Mucosa of descending colon (tissue), 3 donors: ENCODE results near the gene ZBTB21. TPM values are rescaled to one million over a fixed set of nuclear protein-coding genes. Genes with fewer than 3 reads are reported as not detected.
"Not testable (repeated sequence)": the region's sequence is repeated elsewhere in the genome, so short reads cannot be mapped to it uniquely, and the experiment has no call there.

Source experiments
- ATAC-seq: fragments of 200-7000 bp; cut with Tn5 transposase; one replicate; pipeline ENCODE4 v1.9.1; 2020; ENCODE audit warnings: mild to moderate bottlenecking, moderate library complexity
- DNase-seq, 3 donors: peaks; one replicate each; pipeline ENCODE4 v3.0.0-alpha.2; 2020
- H3K36me3 ChIP-seq: fragments of 200-600 bp; one replicate; pipeline ENCODE4 v1.8.0; 2021; ENCODE audit warnings: low read depth, mild to moderate bottlenecking
- H3K4me1 ChIP-seq: fragments of 200-600 bp; one replicate; pipeline ENCODE4 v1.8.0; 2021; ENCODE audit warnings: low read depth, mild to moderate bottlenecking
- H3K4me3 ChIP-seq: fragments of 200-600 bp; one replicate; pipeline ENCODE4 v1.8.0; 2021; ENCODE audit warnings: mild to moderate bottlenecking
- H3K9me3 ChIP-seq: fragments of 200-600 bp; one replicate; pipeline ENCODE4 v1.8.0; 2021; ENCODE audit warnings: mild to moderate bottlenecking
- intact Hi-C, 2 donors: fragments of 100-400 bp; cut with DNase I in 1 of 2; cut with micrococcal nuclease in 1 of 2; formaldehyde crosslinking; loops; one replicate each; pipeline versions ENCODE4 v1.11.0 to v1.11.1; 2022; cut with DNase I, micrococcal nuclease
- total RNA-seq, 3 donors: library from RNA; stranded (reverse); fragmentation: NEBNext Ultra II Directional in 2 of 3; extraction: Animal tissue kit (Norgen Biotek cat#: 25700) in 2 of 3; gene quantifications; one replicate each; pipeline versions ENCODE4 v1.2.1 to v1.2.4, GENCODE V29; 2021 to 2023
- TF ChIP-seq, protein P1 (sequence below): fragments of 200-600 bp; IDR thresholded peaks from one replicate; pipeline ENCODE4 v1.8.0; 2022; ENCODE audit warnings: antibody characterized with exemption, mild to moderate bottlenecking
- donor health status: DM: no; HTN: no; CAD: no; lungs with moderate emphysema.
- donor health status: DM: no; HTN: no; CAD: no.
- donor health status: DM: no; HTN: yes; CAD: no.

Gene ZBTB21
- total RNA-seq, 3 donors from 2014 or later, result 11.8 to 18.9 (median 14.6) TPM

DNA sequence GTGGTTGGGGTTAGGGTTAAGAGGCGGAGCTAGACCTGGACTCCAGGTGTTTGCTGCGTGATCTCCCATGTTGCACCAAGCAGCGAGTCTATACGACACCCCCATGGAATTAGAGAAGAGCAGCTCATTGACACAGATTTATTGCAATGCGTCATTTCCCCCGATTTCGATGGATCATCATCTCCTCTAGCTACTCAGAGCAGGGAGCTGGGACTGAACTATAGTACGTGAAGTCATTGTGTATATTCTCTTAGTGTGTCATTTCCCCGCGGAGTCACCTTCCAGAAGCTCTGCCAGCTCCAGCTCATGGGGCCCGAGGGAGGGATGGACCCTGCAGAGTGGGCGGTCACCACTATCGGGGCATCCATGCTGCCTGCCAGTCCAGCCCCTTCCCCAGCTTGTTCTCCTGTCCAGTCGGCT, 48.9 kb downstream of the ZBTB21 start:
- DNase-seq (no peak), ATAC-seq (no peak)
- intact Hi-C loops, result no loop called here
- Histone ChIP-seq H3K4me1 (no peaks in the 10 kb centered on the region), H3K4me3 (no peak overlapping the region), H3K36me3 (no peaks in the 10 kb centered on the region), H3K9me3 (no peaks in the 10 kb centered on the region)
- TF ChIP-seq, protein P1, sequence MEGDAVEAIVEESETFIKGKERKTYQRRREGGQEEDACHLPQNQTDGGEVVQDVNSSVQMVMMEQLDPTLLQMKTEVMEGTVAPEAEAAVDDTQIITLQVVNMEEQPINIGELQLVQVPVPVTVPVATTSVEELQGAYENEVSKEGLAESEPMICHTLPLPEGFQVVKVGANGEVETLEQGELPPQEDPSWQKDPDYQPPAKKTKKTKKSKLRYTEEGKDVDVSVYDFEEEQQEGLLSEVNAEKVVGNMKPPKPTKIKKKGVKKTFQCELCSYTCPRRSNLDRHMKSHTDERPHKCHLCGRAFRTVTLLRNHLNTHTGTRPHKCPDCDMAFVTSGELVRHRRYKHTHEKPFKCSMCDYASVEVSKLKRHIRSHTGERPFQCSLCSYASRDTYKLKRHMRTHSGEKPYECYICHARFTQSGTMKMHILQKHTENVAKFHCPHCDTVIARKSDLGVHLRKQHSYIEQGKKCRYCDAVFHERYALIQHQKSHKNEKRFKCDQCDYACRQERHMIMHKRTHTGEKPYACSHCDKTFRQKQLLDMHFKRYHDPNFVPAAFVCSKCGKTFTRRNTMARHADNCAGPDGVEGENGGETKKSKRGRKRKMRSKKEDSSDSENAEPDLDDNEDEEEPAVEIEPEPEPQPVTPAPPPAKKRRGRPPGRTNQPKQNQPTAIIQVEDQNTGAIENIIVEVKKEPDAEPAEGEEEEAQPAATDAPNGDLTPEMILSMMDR, result no peak

- TF ChIP-seq, protein P1, result no peak
- Histone ChIP-seq H3K4me3 (no peak overlapping the region), H3K36me3 (no peaks in the 10 kb centered on the region), H3K9me3 (no peaks in the 10 kb centered on the region), H3K4me1 (no peaks in the 10 kb centered on the region)
- no peak for ATAC-seq
- no peak for DNase-seq
- intact Hi-C loops, result no loop called here
These were observed 49.8 kb downstream of the ZBTB21 start for GRCh38 chr21:41960386-41960785.

GRCh38 chr21:41959697-41960096, 50.5 kb downstream of the ZBTB21 start:
- intact Hi-C loops, DNase-seq, H3K4me1 ChIP-seq, ATAC-seq, H3K4me3 ChIP-seq, H3K36me3 ChIP-seq, H3K9me3 ChIP-seq: not testable (repeated sequence)

- DNase-seq (no peak), ATAC-seq (no peak)
- Histone ChIP-seq H3K4me1 (no peaks in the 10 kb centered on the region), H3K9me3 (no peaks in the 10 kb centered on the region), H3K36me3 (no peaks in the 10 kb centered on the region), H3K4me3 (no peak overlapping the region)
- TF ChIP-seq, protein P1, result no peak
- intact Hi-C loops, result no loop called here
These were observed 51.1 kb downstream of the ZBTB21 start for GRCh38 chr21:41958886-41959563.

DNA sequence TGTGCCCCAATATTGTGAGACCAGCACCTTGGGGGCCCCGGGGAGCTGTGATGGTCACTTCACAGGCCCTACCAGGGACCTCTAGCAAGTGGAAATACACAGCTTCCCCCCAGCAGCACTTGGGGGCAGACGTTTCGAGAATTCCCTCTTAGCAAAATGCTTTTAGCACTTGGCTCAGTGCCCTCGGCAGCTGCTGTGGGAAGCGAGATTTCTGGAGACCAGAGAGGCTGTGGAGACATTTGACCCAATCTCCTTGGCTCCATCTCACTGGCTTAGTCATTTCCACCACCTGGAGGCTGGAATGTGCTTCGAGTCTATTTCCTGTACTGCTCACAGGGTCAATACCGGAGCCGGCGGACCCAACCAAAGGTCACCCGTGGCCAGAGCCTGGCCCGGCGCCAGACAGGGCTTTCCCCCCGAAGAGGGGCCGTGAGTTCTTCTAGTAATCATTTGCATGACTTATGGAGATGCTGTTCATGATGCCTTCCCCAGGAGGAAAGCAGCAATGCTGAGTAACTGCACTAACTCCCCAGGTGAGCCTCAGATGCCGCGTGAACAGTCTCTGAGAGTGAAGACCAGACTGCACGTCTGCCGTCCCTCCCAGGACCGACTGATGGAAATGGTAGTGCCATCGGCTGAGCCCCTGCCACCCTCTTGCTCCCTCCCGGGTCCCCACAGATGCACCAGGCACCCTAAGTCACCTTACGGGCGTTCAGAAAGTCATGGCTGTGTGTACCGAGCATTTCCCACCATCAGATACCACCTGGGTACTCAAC, 52.0 kb downstream of the ZBTB21 start:
- Histone ChIP-seq H3K36me3 (no peaks in the 10 kb centered on the region), H3K9me3 (no peaks in the 10 kb centered on the region), H3K4me3 (no peak overlapping the region), H3K4me1 (no peaks in the 10 kb centered on the region)
- DNase-seq (peak in 2 of 3 donors; percentile 55 to 57), ATAC-seq (peak; percentile 39)
- intact Hi-C loops, result no loop called here
- TF ChIP-seq, protein P1, result no peak

GRCh38 chr21:41956926-41957729, 53.0 kb downstream of the ZBTB21 start:
- intact Hi-C loops, result no loop called here
- peaks cover 7% of the 10 kb centered on the region for H3K4me1 ChIP-seq
- H3K36me3 ChIP-seq, result no peaks in the 10 kb centered on the region
- DNase-seq (no peak), ATAC-seq (no peak)
- H3K9me3 ChIP-seq, result no peaks in the 10 kb centered on the region
- TF ChIP-seq, protein P1, result no peak
- no peak overlapping the region for H3K4me3 ChIP-seq
